DND-41 (cell line): Measurements from ENCODE around the gene CPT1C.

Source experiments
- ATAC-seq: fragments of 200-7000 bp; cut with Tn5 transposase; 3 replicates; pipeline ENCODE4 v1.9.1; 2021; ENCODE audit warnings: low read depth; ENCODE audit not compliant: insufficient read depth
- DNase-seq: peaks from one replicate; pipeline ENCODE4 v3.0.0-alpha.2; 2020
- H2AFZ ChIP-seq: 2 replicates; pipeline ENCODE4 v1.6.0; 2012; ENCODE audit warnings: low read depth, low read length
- H3K27ac ChIP-seq: 2 replicates; pipeline ENCODE4 v1.5.1; 2012; ENCODE audit warnings: low read length, inconsistent platforms
- H3K27me3 ChIP-seq: fragments of 200-600 bp; sonication (generic); 2 replicates; pipeline ENCODE4 v1.6.0; 2012; ENCODE audit warnings: low read length, mild to moderate bottlenecking, inconsistent platforms; ENCODE audit not compliant: insufficient read depth, poor library complexity
- H3K36me3 ChIP-seq: 2 replicates; pipeline ENCODE4 v1.5.1; 2012; ENCODE audit warnings: low read length, inconsistent platforms; ENCODE audit not compliant: insufficient read depth
- H3K4me1 ChIP-seq: 2 replicates; pipeline ENCODE4 v1.5.1; 2012; ENCODE audit warnings: mild to moderate bottlenecking, low read length; ENCODE audit not compliant: insufficient read depth
- H3K4me2 ChIP-seq: 2 replicates; pipeline ENCODE4 v1.6.0; 2012; ENCODE audit warnings: mild to moderate bottlenecking, moderate library complexity, low read length, inconsistent platforms; ENCODE audit not compliant: insufficient read depth
- H3K4me3 ChIP-seq, 2 experiments: fragments of 200-600 bp in 1 of 2; shearing (Covaris generic) in 1 of 2; 2 replicates each; pipeline ENCODE4 v1.5.1; 2012 to 2016; ENCODE audit warnings: inconsistent platforms in 2 of 2, low read length in 2 of 2, mild to moderate bottlenecking in 2 of 2, low read depth in 1 of 2, moderate library complexity in 1 of 2
- H3K79me2 ChIP-seq: 2 replicates; pipeline ENCODE4 v1.6.0; 2012; ENCODE audit warnings: low read length, inconsistent platforms; ENCODE audit not compliant: insufficient read depth
- H3K9ac ChIP-seq: 2 replicates; pipeline ENCODE4 v1.6.0; 2012; ENCODE audit warnings: low read depth, mild to moderate bottlenecking, inconsistent platforms, low read length, moderate library complexity
- H3K9me3 ChIP-seq: 2 replicates; pipeline ENCODE4 v1.5.1; 2012; ENCODE audit warnings: low read length, moderate library complexity, mild to moderate bottlenecking, inconsistent platforms; ENCODE audit not compliant: insufficient read depth, severe bottlenecking
- H4K20me1 ChIP-seq: 2 replicates; pipeline ENCODE4 v1.6.0; 2012; ENCODE audit warnings: low read length; ENCODE audit not compliant: insufficient read depth
- EZH2 ChIP-seq: IDR thresholded peaks from 3 replicates; pipeline ENCODE4 v1.6.1; 2012; ENCODE audit warnings: borderline replicate concordance, low read depth, mild to moderate bottlenecking, moderate library complexity, low read length, inconsistent platforms; ENCODE audit not compliant: severe bottlenecking
- TF ChIP-seq, protein P1 (sequence below): IDR thresholded peaks from 2 replicates; pipeline ENCODE4 v1.5.1; 2012; ENCODE audit warnings: borderline replicate concordance, low read length, moderate library complexity, mild to moderate bottlenecking; ENCODE audit not compliant: poor library complexity, severe bottlenecking; ENCODE audit errors: extremely low read depth

The CPT1C gene

DNA sequence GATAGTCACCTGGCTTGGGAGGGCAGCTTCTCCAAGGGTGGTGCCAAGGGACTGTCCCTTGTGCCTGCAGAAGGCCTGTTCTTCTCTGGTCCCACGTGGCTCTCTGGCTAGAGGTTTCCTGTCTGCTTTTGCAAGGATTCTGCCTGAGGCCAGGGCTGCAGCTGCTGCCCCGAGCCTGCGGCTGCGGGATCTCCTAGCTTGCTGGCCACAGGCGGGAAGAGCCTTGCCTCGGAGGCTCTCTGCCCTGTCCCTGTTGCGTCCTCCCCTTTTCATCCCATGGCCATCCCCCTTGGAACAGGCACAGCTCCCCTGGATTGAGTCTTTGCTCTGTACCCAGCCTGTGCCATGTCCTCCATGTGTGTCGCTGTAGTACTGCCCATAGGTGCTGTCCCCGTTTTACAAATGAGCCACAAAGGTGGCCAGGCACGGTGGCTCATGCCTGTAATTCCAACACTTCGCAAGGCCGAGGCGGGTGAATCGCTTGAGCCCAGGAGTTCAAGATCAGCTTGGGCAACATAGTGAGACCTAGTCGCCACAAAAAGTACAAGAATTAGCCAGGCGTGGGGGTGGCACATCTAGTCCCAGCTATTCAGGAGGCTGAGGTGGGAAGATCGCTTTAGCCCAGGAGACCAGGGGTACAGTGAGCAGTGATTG is 34.3 kb upstream of the CPT1C start:
- DNase-seq (no peak), ATAC-seq (no peak)
- Histone ChIP-seq H4K20me1 (peaks cover 53% of the 10 kb centered on the region), H3K36me3 (peaks cover 94% of the 10 kb centered on the region), H3K9ac (no peak overlapping the region; the same call in 1 of the 2 replicates), H3K4me3 (no peak overlapping the region), H3K9me3 (no peaks in the 10 kb centered on the region), H3K79me2 (no peaks in the 10 kb centered on the region; the same call in 1 of the 2 replicates), H2AFZ (no peak overlapping the region), H3K27me3 (no peaks in the 10 kb centered on the region), H3K4me2 (no peak overlapping the region), H3K27ac (no peak overlapping the region), H3K4me1 (no peaks in the 10 kb centered on the region)
- TF ChIP-seq, protein P1, sequence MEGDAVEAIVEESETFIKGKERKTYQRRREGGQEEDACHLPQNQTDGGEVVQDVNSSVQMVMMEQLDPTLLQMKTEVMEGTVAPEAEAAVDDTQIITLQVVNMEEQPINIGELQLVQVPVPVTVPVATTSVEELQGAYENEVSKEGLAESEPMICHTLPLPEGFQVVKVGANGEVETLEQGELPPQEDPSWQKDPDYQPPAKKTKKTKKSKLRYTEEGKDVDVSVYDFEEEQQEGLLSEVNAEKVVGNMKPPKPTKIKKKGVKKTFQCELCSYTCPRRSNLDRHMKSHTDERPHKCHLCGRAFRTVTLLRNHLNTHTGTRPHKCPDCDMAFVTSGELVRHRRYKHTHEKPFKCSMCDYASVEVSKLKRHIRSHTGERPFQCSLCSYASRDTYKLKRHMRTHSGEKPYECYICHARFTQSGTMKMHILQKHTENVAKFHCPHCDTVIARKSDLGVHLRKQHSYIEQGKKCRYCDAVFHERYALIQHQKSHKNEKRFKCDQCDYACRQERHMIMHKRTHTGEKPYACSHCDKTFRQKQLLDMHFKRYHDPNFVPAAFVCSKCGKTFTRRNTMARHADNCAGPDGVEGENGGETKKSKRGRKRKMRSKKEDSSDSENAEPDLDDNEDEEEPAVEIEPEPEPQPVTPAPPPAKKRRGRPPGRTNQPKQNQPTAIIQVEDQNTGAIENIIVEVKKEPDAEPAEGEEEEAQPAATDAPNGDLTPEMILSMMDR: no peak
- TF ChIP-seq EZH2: no peak

DNA sequence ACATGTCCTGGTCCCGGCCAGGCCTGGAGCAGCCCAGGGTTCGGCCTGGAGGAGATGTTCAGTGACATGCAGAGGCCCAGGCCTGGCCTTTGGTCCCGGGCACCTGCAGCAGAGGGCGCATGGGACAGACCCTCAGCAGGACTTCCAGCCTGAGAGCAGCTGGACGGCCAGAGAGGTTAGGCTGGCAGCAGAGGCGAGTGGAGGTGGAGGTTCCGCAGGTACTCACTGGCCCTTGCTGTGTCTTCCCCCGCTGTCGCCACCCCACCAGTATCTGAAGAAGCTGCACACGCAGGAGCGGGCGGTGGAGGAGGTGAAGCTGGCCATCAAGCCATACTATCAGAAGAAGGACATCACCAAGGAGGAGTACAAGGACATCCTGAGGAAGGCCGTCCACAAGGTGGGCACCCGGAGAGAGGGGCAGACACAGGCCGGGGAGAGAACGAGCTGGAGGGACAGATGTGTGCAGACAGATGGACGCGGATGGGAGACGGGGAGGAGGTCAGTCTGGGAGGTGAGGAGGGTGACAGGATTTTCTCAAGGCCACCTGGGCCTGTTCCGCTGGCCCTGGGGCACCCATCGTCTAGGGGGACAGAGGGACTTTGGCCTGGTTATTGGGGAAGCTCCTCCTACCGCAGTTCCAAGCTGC is 33.3 kb upstream of the CPT1C start:
- H3K27ac ChIP-seq: no peak overlapping the region
- H3K4me3 ChIP-seq: no peak overlapping the region
- no peaks in the 10 kb centered on the region for H3K27me3 ChIP-seq
- no peak for ATAC-seq
- peaks cover 2% of the 10 kb centered on the region; the same call in 1 of the 2 replicates for H3K4me1 ChIP-seq
- H2AFZ ChIP-seq: no peak overlapping the region
- H3K79me2 ChIP-seq: peaks cover 7% of the 10 kb centered on the region; the same call in 1 of the 2 replicates
- H3K9me3 ChIP-seq: no peaks in the 10 kb centered on the region
- no peak overlapping the region for H3K9ac ChIP-seq
- peaks cover 52% of the 10 kb centered on the region for H4K20me1 ChIP-seq
- no peak overlapping the region for H3K4me2 ChIP-seq
- no peak for TF ChIP-seq EZH2
- TF ChIP-seq, protein P1: no peak
- no peak for DNase-seq
- peaks cover 98% of the 10 kb centered on the region for H3K36me3 ChIP-seq

DNA sequence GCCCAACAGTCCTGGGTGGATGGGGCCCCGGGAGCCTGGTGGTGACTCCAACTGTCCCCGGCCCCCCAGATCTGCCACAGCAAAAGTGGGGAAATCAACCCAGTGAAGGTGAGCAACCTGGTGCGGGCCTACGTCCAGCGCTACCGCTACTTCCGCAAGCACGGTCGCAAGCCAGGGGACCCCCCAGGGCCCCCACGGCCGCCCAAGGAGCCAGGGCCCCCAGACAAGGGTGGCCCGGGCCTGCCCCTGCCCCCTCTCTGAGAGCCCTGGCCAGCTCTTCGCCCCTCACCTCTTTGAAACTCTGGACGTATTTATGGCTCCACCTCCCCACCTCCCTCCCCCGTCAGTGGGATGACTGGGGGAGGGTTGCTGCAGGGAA is 32.8 kb upstream of the CPT1C start:
- Histone ChIP-seq H2AFZ (no peak overlapping the region), H3K27me3 (no peaks in the 10 kb centered on the region), H3K36me3 (peaks cover 98% of the 10 kb centered on the region), H3K4me1 (peaks cover 7% of the 10 kb centered on the region), H3K9ac (no peak overlapping the region), H3K4me3 (no peak overlapping the region), H3K4me2 (no peak overlapping the region), H4K20me1 (peaks cover 52% of the 10 kb centered on the region), H3K27ac (no peak overlapping the region), H3K79me2 (peaks cover 12% of the 10 kb centered on the region), H3K9me3 (no peaks in the 10 kb centered on the region)
- DNase-seq (no peak), ATAC-seq (no peak)
- TF ChIP-seq, protein P1: no peak
- TF ChIP-seq EZH2: no peak
